ENCODE measurements around the gene ID3.

DNA sequence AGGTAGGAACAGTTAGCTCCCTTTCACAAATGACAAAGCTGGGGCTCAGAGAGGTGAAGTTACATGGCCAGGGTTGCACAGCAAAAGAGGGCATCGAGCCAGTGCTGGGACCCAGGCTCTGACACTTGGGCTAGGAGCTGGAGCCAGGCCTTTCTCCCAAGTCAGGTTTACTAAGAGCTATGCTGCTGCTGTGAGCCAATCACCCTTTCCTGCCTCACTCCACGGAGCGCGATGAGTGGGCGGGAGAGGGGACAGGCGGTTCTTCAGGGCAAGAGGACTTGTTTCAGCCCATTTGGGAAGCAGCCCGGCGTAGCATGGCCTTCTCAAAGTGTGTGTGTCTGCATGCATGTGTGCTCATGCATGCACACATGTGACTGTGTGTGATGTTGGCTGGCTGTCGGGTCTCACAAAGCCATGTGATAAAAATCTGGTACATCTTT, 10.6 kb downstream of the ID3 start:
- TF ChIP-seq CTCF (IDR thresholded peaks at IDR 0.05) (no peak), POLR2A (IDR thresholded peaks at IDR 0.05) (no peak), EP300 (IDR thresholded peaks at IDR 0.05) (no peak)

Measured in stomach (tissue), 4 donors.